ENCODE measurements around the gene MCF2L2. TPM values are rescaled to one million over a fixed set of nuclear protein-coding genes. Genes with fewer than 3 reads are reported as not detected.

The MCF2L2 gene
- total RNA-seq, 1 donor from 2014 or later, result not detected

DNA sequence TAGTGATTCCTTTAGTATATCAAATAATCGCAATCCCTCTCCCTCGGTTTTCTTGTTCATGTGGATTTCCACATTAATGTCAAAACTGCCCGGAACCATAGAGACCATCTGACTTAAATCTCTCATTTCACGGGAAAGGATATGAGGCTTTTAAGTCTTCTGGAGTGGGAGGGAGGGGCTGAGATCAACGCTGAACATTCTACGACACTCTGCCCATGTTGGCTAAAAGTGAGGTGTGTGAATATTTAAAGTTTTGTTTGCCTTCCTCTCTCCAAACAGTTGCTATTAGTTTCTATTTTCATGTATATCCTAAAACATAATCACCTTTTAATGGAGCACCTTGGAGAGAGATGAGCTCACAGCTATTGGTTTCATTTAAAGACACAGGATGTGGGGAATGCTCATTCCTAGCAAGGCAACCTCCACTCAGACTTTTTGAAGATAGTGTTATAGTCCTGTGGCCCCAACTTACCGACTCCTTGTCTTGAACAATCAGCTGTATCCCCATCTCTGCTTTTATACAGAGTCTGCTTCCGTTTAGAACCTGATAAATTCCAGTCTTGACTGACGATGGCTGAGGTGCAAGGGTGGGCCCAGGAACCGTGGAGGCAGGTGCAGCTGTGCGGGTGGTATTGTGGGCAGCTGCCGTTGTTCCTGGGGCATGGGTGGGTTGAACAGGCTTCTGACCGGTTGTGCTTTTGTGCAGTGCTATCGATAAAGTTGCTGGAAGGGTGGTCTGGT, 275.0 kb downstream of the MCF2L2 start:
- TF ChIP-seq, protein P1, sequence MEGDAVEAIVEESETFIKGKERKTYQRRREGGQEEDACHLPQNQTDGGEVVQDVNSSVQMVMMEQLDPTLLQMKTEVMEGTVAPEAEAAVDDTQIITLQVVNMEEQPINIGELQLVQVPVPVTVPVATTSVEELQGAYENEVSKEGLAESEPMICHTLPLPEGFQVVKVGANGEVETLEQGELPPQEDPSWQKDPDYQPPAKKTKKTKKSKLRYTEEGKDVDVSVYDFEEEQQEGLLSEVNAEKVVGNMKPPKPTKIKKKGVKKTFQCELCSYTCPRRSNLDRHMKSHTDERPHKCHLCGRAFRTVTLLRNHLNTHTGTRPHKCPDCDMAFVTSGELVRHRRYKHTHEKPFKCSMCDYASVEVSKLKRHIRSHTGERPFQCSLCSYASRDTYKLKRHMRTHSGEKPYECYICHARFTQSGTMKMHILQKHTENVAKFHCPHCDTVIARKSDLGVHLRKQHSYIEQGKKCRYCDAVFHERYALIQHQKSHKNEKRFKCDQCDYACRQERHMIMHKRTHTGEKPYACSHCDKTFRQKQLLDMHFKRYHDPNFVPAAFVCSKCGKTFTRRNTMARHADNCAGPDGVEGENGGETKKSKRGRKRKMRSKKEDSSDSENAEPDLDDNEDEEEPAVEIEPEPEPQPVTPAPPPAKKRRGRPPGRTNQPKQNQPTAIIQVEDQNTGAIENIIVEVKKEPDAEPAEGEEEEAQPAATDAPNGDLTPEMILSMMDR (IDR thresholded peaks at IDR 0.05), result no peak
- intact Hi-C loops (cut with DNase I), result no loop called here
- no peak for DNase-seq (ENCODE audit: low spot score in 2 of 2)
- H3K27ac ChIP-seq, result no peak overlapping the region
- H3K27me3 ChIP-seq, result no peaks in the 10 kb centered on the region
- no peaks in the 10 kb centered on the region for H3K9me3 ChIP-seq
- no peaks in the 10 kb centered on the region for H3K4me1 ChIP-seq
- no peak overlapping the region for H3K4me3 ChIP-seq
- no peaks in the 10 kb centered on the region for H3K36me3 ChIP-seq

GRCh38 chr3:183151821-183152351, 276.5 kb downstream of the MCF2L2 start:
- no peak for DNase-seq (ENCODE audit: low spot score in 2 of 2)
- H3K4me3 ChIP-seq, result no peak overlapping the region
- H3K9me3 ChIP-seq, result no peaks in the 10 kb centered on the region
- TF ChIP-seq, protein P1 (IDR thresholded peaks at IDR 0.05), result no peak
- no peaks in the 10 kb centered on the region for H3K4me1 ChIP-seq
- no peaks in the 10 kb centered on the region for H3K36me3 ChIP-seq
- intact Hi-C loops (cut with DNase I), result no loop called here
- no peaks in the 10 kb centered on the region for H3K27me3 ChIP-seq
- H3K27ac ChIP-seq, result no peak overlapping the region

- Histone ChIP-seq H3K27ac (no peak overlapping the region), H3K4me3 (no peak overlapping the region), H3K36me3 (no peaks in the 10 kb centered on the region), H3K4me1 (no peaks in the 10 kb centered on the region), H3K27me3 (no peaks in the 10 kb centered on the region), H3K9me3 (no peaks in the 10 kb centered on the region)
- TF ChIP-seq, protein P1 (IDR thresholded peaks at IDR 0.05), result no peak
- intact Hi-C loops (cut with DNase I), result no loop called here
- DNase-seq (ENCODE audit: low spot score in 2 of 2), result no peak
These were observed 277.3 kb downstream of the MCF2L2 start for GRCh38 chr3:183151086-183151485.

GRCh38 chr3:183149915-183150750, 278.3 kb downstream of the MCF2L2 start:
- Histone ChIP-seq H3K27me3 (no peaks in the 10 kb centered on the region), H3K9me3 (no peaks in the 10 kb centered on the region), H3K4me1 (no peaks in the 10 kb centered on the region), H3K36me3 (no peaks in the 10 kb centered on the region), H3K27ac (no peak overlapping the region), H3K4me3 (no peak overlapping the region)
- TF ChIP-seq, protein P1 (IDR thresholded peaks at IDR 0.05), result no peak
- no peak for DNase-seq (ENCODE audit: low spot score in 2 of 2)
- intact Hi-C loops (cut with DNase I), result no loop called here

- TF ChIP-seq, protein P1 (IDR thresholded peaks at IDR 0.05), result no peak
- no peaks in the 10 kb centered on the region for H3K36me3 ChIP-seq
- H3K27ac ChIP-seq, result no peak overlapping the region
- H3K9me3 ChIP-seq, result no peaks in the 10 kb centered on the region
- intact Hi-C loops (cut with DNase I), result no loop called here
- no peaks in the 10 kb centered on the region for H3K4me1 ChIP-seq
- DNase-seq (ENCODE audit: low spot score in 2 of 2), result no peak
- H3K4me3 ChIP-seq, result no peak overlapping the region
- no peaks in the 10 kb centered on the region for H3K27me3 ChIP-seq
These were observed 280.4 kb downstream of the MCF2L2 start for GRCh38 chr3:183148056-183148455.
